SH-SY5Y (cell line): ENCODE results near the gene SLC1A1.

Experiments
- GATA2 ChIP-seq: IDR thresholded peaks from 2 replicates; pipeline ENCODE4 v1.6.1; 2011; ENCODE audit warnings: mild to moderate bottlenecking, low read depth, low read length
- GATA3 ChIP-seq: IDR thresholded peaks from 2 replicates; pipeline ENCODE4 v1.6.1; 2011; ENCODE audit warnings: low read depth, mild to moderate bottlenecking, low read length, moderate library complexity

GRCh38 chr9:4501147-4501507, 10.9 kb downstream of the SLC1A1 start:
- no peak for TF ChIP-seq GATA2
- TF ChIP-seq GATA3 = no peak
